Stomach (tissue), 9 donors: ENCODE measurements around the gene PLAAT5. TPM values are rescaled to one million over a fixed set of nuclear protein-coding genes. Genes with fewer than 3 reads are reported as not detected.

Experiments used
- DNase-seq, 2 donors: peaks; one replicate each; pipeline versions ENCODE4 v3.0.0 to v3.0.0-alpha.2; 2013 to 2019
- H3K27ac ChIP-seq, 5 donors: fragments of 200-600 bp in 4 of 5; sonication (generic) in 4 of 5; one replicate each; pipeline ENCODE4 v1.5.1; 2013 to 2019; ENCODE audit warnings: mild to moderate bottlenecking in 1 of 5, moderate library complexity in 1 of 5
- H3K27me3 ChIP-seq, 3 donors: fragments of 200-600 bp; sonication (generic); one replicate each; pipeline ENCODE4 v1.5.1; 2017 to 2019; ENCODE audit warnings: mixed run types in 1 of 3
- H3K36me3 ChIP-seq, 4 donors: fragments of 200-600 bp; sonication (generic); 1 replicate in 3 of 4; 2 replicates in 1 of 4; pipeline ENCODE4 v1.5.1; 2016 to 2019
- H3K4me1 ChIP-seq, 4 donors: fragments of 200-600 bp; sonication (generic); one replicate each; pipeline ENCODE4 v1.5.1; 2016 to 2019
- H3K4me3 ChIP-seq, 4 donors: fragments of 200-600 bp; sonication (generic) in 3 of 4; one replicate each; pipeline ENCODE4 v1.5.1; 2016 to 2019; ENCODE audit warnings: mild to moderate bottlenecking in 1 of 4
- H3K9me3 ChIP-seq, 4 donors: fragments of 200-600 bp; sonication (generic); one replicate each; pipeline ENCODE4 v1.5.1; 2016 to 2019
- CTCF ChIP-seq, 7 experiments: fragments of 450-650 bp in 4 of 7; fragments of 200-600 bp in 3 of 7; sonication (generic) in 3 of 7; IDR thresholded peaks; one replicate each; pipeline ENCODE4 v1.5.1; 2016 to 2019; ENCODE audit warnings: antibody characterized with exemption in 7 of 7, control low read depth in 2 of 7, mild to moderate bottlenecking in 1 of 7
- EP300 ChIP-seq: sonication (generic); formaldehyde crosslinking; IDR thresholded peaks from one replicate; pipeline ENCODE4 v1.6.1; 2017; ENCODE audit warnings: antibody characterized with exemption
- POLR2A ChIP-seq, 4 donors: fragments of 450-650 bp; IDR thresholded peaks; one replicate each; pipeline ENCODE4 v1.6.1; 2016; ENCODE audit warnings: antibody characterized with exemption in 4 of 4, control low read depth in 2 of 4, mild to moderate bottlenecking in 1 of 4, moderate library complexity in 1 of 4
- POLR2AphosphoS5 ChIP-seq, 3 donors: sonication (generic); formaldehyde crosslinking; IDR thresholded peaks; one replicate each; pipeline ENCODE4 v1.6.1; 2016; ENCODE audit warnings: antibody characterized with exemption in 3 of 3
- WGBS, 5 donors: extraction: QIAGEN DNeasy Blood & Tissue Kit in 3 of 5; methylation state at CpG; one replicate each; pipeline versions ENCODE4 v1.1.5 to v1.1.7; 2013 to 2018; 5-methylcytosine and 5-hydroxymethylcytosine counted together
- intact Hi-C: fragments of 100-400 bp; cut with DNase I; formaldehyde crosslinking; loops from one replicate; pipeline ENCODE4 v1.15.1; 2023; ENCODE audit warnings: low total_unique reads
- polyA plus RNA-seq, 3 donors: library from polyadenylated mRNA; stranded (reverse); fragments of 200-250 nt; gene quantifications; one replicate each; pipeline ENCODE4 v1.2.3, GENCODE V29; 2013
- total RNA-seq, 5 donors: library from RNA; depleted of rRNA; stranded (reverse); fragments of >200 nt; gene quantifications; one replicate each; pipeline versions ENCODE4 v1.1.0 to v1.2.3, GENCODE V29; 2014 to 2016
- donor health status: healthy with polysubstance abuse.
- donor health status: Bipolar disorder and iron deficiency.
- donor health status: healthy.

Gene PLAAT5
- total and polyA plus RNA-seq, 8 donors, result 1.1 to 2.4 (median 1.9) TPM; not detected in 3

- H3K4me1 ChIP-seq, result peaks cover 0 to 7% (median 3%) of the 10 kb centered on the region in 4 donors
- TF ChIP-seq EP300, result no peak
- peak in 5 of 7 experiments; percentile 81 to 95 (median 90) for TF ChIP-seq CTCF (IDR thresholded peaks at IDR 0.05)
- H3K36me3 ChIP-seq, result no peaks in the 10 kb centered on the region
- peaks cover 0 to 14% (median 0%) of the 10 kb centered on the region in 4 donors for H3K9me3 ChIP-seq
- intact Hi-C loops, result no loop called here
- 14 to 19% (median 16%) methylated on average over 5 of the region's 5 CpGs for WGBS, 5 donors
- no peak overlapping the region for H3K4me3 ChIP-seq
- no peaks in the 10 kb centered on the region for H3K27me3 ChIP-seq
- peak overlapping the region in 1 of 5 donors; percentile 5 for H3K27ac ChIP-seq
- peak; percentile 54 to 88 for DNase-seq
Observed at GRCh38 chr11:63478896-63479295, 12.1 kb downstream of the PLAAT5 start.

- intact Hi-C loops, result no loop called here
- no peak overlapping the region for H3K27ac ChIP-seq
- H3K4me1 ChIP-seq, result peaks cover 0 to 7% (median 3%) of the 10 kb centered on the region in 4 donors
- no peaks in the 10 kb centered on the region for H3K27me3 ChIP-seq
- no peaks in the 10 kb centered on the region for H3K36me3 ChIP-seq
- H3K4me3 ChIP-seq, result no peak overlapping the region
- H3K9me3 ChIP-seq, result peaks cover 0 to 14% (median 0%) of the 10 kb centered on the region in 4 donors
- no peak for DNase-seq
- TF ChIP-seq EP300 (no peak), CTCF (IDR thresholded peaks at IDR 0.05) (no peak), POLR2AphosphoS5 (IDR thresholded peaks at IDR 0.05) (no peak), POLR2A (IDR thresholded peaks at IDR 0.05) (no peak)
Observed at GRCh38 chr11:63476618-63477017, 14.3 kb downstream of the PLAAT5 start.

GRCh38 chr11:63472372-63472771 lies 18.6 kb downstream of the PLAAT5 start:
- peaks cover 0 to 12% (median 0%) of the 10 kb centered on the region in 4 donors for H3K9me3 ChIP-seq
- no peak for DNase-seq
- H3K27ac ChIP-seq, result no peak overlapping the region
- intact Hi-C loops, result no loop called here
- TF ChIP-seq POLR2A (IDR thresholded peaks at IDR 0.05) (no peak), EP300 (no peak), CTCF (IDR thresholded peaks at IDR 0.05) (no peak), POLR2AphosphoS5 (IDR thresholded peaks at IDR 0.05) (no peak)
- no peaks in the 10 kb centered on the region for H3K4me1 ChIP-seq
- H3K4me3 ChIP-seq, result no peak overlapping the region
- no peaks in the 10 kb centered on the region for H3K27me3 ChIP-seq
- WGBS, 5 donors, result 56 to 65% (median 63%) methylated on average over 3 of the region's 3 CpGs
- no peaks in the 10 kb centered on the region for H3K36me3 ChIP-seq

GRCh38 chr11:63470311-63470710 lies 20.7 kb downstream of the PLAAT5 start:
- intact Hi-C loops, result no loop called here
- Histone ChIP-seq H3K27me3 (no peaks in the 10 kb centered on the region), H3K4me3 (no peak overlapping the region), H3K36me3 (no peaks in the 10 kb centered on the region), H3K4me1 (no peaks in the 10 kb centered on the region), H3K27ac (no peak overlapping the region), H3K9me3 (no peaks in the 10 kb centered on the region)
- no peak for TF ChIP-seq CTCF (IDR thresholded peaks at IDR 0.05)
- TF ChIP-seq POLR2A (IDR thresholded peaks at IDR 0.05), result no peak
- WGBS, 5 donors, result 43 to 54% (median 45%) methylated on average over 3 of the region's 3 CpGs
- DNase-seq, result no peak

GRCh38 chr11:63462137-63462536 lies 28.8 kb downstream of the PLAAT5 start:
- Histone ChIP-seq H3K9me3 (no peaks in the 10 kb centered on the region), H3K27ac (no peak overlapping the region), H3K4me3 (no peak overlapping the region), H3K27me3 (no peaks in the 10 kb centered on the region), H3K4me1 (no peaks in the 10 kb centered on the region), H3K36me3 (peaks cover 0 to 8% (median 2%) of the 10 kb centered on the region in 4 donors)
- intact Hi-C loops, result no loop called here
- no peak for DNase-seq
- TF ChIP-seq CTCF (IDR thresholded peaks at IDR 0.05) (no peak), POLR2A (IDR thresholded peaks at IDR 0.05) (no peak), POLR2AphosphoS5 (IDR thresholded peaks at IDR 0.05) (no peak), EP300 (no peak)
